Brain microvascular endothelial cell (primary cell): ENCODE results near the gene LCE1D.

Experiments
- DNase-seq: peaks from one replicate; pipeline ENCODE4 v3.0.0-alpha.2; 2020
- H3K27ac ChIP-seq: fragments of 250-450 bp; sonication (Bioruptor Pico); 2 replicates; pipeline ENCODE4 v1.5.1; 2020; ENCODE audit warnings: mild to moderate bottlenecking, moderate library complexity
- H3K27me3 ChIP-seq: fragments of 250-450 bp; sonication (Bioruptor Pico); replicated peaks from 2 replicates; pipeline ENCODE4 v1.5.1; 2020; ENCODE audit warnings: mild to moderate bottlenecking
- H3K36me3 ChIP-seq: fragments of 250-450 bp; sonication (Bioruptor Pico); replicated peaks from 2 replicates; pipeline ENCODE4 v1.5.1; 2020; ENCODE audit warnings: mild to moderate bottlenecking
- H3K4me3 ChIP-seq: 2 replicates; pipeline ENCODE4 v1.5.1; 2011; ENCODE audit warnings: low read depth, mild to moderate bottlenecking, control low read depth, low read length, moderate library complexity
- in situ Hi-C: cut with HindIII; loops from 2 replicates; pipeline ENCODE4 v1.10.0; 2017; ENCODE audit warnings: low sequenced_read_pairs, low pct_ligation_motif_present
- TF ChIP-seq, protein P1 (sequence below): IDR thresholded peaks from 2 replicates; pipeline ENCODE4 v1.5.1; 2011; ENCODE audit warnings: low read depth, mild to moderate bottlenecking, moderate library complexity, low read length, control low read depth, inconsistent platforms; ENCODE audit errors: missing control alignments

Gene LCE1D

DNA sequence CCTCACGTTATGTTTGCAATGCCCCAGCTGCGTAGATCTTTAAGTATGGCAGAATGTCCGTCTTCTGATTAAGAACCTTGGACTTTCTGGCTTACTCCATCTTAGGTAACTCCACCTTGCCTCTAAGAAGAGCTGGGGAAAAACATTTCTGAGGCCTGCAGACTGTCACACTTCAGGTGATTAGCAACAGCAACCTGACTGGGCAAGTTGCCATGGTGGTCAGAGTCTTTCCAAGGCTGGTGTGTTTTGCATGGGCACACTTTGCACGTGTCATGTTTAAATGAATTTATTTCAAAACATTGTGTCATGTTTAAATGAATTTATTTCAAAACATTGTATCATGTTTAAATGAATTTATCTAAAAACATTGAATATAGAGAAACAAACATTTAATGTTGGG is 37.9 kb upstream of the LCE1D start:
- Histone ChIP-seq H3K4me3 (no peak overlapping the region), H3K27ac (no peak overlapping the region), H3K27me3 (no peaks in the 10 kb centered on the region), H3K36me3 (no peaks in the 10 kb centered on the region)
- in situ Hi-C loops = no loop called here
- TF ChIP-seq, protein P1, sequence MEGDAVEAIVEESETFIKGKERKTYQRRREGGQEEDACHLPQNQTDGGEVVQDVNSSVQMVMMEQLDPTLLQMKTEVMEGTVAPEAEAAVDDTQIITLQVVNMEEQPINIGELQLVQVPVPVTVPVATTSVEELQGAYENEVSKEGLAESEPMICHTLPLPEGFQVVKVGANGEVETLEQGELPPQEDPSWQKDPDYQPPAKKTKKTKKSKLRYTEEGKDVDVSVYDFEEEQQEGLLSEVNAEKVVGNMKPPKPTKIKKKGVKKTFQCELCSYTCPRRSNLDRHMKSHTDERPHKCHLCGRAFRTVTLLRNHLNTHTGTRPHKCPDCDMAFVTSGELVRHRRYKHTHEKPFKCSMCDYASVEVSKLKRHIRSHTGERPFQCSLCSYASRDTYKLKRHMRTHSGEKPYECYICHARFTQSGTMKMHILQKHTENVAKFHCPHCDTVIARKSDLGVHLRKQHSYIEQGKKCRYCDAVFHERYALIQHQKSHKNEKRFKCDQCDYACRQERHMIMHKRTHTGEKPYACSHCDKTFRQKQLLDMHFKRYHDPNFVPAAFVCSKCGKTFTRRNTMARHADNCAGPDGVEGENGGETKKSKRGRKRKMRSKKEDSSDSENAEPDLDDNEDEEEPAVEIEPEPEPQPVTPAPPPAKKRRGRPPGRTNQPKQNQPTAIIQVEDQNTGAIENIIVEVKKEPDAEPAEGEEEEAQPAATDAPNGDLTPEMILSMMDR = no peak
- DNase-seq = no peak

DNA sequence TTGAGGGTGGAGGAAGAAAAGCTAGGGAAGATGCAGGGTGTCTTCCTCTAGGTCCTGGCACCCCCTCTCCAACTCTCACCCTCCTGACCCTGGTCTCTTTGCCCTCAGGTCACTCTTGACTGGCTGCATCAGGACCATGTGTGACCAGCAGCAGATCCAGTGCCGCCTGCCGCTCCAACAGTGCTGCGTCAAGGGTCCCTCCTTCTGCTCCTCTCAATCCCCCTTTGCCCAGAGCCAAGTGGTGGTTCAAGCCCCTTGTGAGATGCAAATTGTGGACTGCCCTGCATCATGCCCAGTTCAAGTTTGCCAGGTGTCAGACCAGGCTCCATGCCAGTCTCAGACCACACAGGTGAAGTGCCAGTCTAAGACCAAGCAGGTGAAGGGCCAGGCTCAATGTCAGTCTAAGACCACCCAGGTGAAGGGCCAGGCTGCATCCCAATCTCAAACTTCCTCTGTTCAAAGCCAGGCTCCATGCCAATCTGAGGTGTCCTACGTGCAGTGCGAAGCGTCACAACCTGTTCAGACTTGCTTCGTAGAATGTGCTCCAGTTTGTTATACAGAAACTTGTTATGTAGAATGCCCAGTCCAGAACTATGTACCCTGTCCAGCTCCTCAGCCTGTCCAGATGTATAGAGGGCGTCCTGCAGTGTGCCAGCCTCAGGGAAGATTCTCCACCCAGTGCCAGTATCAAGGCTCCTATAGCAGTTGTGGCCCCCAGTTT is 36.9 kb upstream of the LCE1D start:
- H3K4me3 ChIP-seq = no peak overlapping the region
- TF ChIP-seq, protein P1 = no peak
- no peak overlapping the region for H3K27ac ChIP-seq
- DNase-seq = no peak
- in situ Hi-C loops = no loop called here
- no peaks in the 10 kb centered on the region for H3K27me3 ChIP-seq
- H3K36me3 ChIP-seq = no peaks in the 10 kb centered on the region

DNA sequence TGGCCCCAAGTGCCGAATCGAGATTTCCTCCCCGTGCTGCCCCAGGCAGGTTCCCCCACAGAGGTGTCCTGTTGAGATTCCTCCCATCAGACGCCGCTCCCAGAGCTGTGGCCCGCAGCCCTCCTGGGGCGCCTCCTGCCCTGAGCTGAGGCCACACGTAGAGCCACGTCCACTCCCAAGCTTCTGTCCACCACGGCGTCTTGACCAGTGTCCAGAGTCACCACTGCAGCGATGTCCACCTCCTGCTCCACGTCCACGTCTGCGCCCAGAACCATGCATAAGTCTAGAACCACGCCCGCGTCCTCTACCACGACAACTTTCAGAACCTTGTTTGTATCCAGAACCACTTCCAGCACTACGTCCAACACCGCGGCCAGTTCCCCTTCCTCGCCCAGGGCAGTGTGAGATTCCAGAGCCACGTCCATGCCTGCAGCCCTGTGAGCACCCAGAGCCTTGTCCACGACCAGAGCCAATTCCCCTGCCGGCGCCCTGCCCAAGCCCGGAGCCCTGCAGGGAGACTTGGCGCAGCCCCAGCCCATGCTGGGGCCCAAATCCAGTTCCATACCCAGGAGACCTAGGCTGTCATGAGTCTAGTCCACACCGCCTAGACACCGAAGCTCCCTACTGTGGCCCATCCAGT is 35.9 kb upstream of the LCE1D start:
- Histone ChIP-seq H3K27ac (no peak overlapping the region), H3K4me3 (no peak overlapping the region), H3K36me3 (no peaks in the 10 kb centered on the region), H3K27me3 (no peaks in the 10 kb centered on the region)
- TF ChIP-seq, protein P1 = no peak
- no peak for DNase-seq
- in situ Hi-C loops = no loop called here

DNA sequence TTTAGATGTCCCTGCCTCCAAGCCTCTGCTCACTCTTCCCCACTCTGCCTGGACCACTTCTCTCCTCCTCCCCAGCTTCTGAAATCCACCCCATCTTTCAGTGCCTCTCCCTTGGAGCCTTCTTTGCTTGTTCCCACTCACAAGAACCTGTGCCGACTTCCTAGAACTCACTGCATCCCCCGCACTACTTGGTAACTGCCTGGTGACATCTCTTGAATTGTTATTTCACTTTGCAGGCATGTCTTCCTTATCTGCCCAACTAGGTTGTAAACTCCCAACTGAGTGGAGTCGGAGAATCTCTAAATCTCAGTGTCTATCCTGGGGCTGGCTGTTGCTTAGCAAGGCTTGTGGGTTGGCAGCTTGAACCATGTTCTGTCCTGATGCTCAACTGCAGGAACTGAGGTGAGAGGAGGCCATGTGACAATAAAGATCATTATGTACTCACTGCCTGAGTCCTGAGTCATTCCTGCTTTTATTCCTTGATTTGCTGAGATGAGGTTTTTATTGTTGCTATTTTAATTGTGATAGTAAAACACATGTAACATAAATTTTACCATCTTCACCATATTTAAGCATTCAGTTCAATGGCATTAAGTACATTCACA is 34.8 kb upstream of the LCE1D start:
- Histone ChIP-seq H3K27me3 (no peaks in the 10 kb centered on the region), H3K4me3 (no peak overlapping the region), H3K27ac (no peak overlapping the region), H3K36me3 (no peaks in the 10 kb centered on the region)
- in situ Hi-C loops = no loop called here
- TF ChIP-seq, protein P1 = no peak
- DNase-seq = no peak

DNA sequence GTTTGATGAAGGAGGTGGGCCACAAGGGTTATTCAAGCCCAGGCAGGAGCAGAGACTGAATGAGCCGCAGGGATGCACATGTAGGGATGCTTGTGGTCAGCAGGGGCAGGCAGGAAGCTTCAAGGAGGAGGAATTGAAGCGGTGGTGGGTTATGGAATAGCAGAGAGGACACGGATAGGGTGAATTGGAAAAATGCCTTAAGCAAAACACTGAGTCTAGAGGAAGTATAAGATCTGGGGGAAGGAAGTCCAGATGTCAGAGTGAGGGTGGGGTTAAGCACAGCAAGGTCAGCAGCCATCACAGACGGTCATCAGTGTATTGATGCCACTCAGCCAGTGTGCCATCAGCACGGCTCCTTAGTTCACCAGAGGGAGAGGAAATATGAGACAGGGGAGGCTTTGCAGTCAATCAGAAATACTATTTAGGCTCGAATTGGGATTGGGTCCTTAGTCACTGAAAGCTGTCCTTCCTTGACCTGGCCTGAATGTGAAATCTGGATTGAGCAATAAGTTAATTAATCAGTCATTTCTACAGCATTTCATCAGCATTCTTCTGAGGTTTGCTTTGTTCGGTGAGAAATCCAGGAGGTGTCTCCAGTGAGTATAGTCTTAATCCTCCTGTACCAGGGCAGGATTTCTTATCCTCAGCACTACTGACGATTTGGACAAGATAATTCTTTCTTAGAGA is 27.5 kb upstream of the LCE1D start:
- DNase-seq = no peak
- no peaks in the 10 kb centered on the region for H3K36me3 ChIP-seq
- H3K27me3 ChIP-seq = no peaks in the 10 kb centered on the region
- TF ChIP-seq, protein P1 = no peak
- no peak overlapping the region for H3K27ac ChIP-seq
- in situ Hi-C loops = no loop called here
- no peak overlapping the region for H3K4me3 ChIP-seq
